Smooth muscle cell of the brain vasculature (primary cell): ENCODE results near the gene SLC2A5.
"Not testable (repeated sequence)": the region's sequence is repeated elsewhere in the genome, so short reads cannot be mapped to it uniquely, and the experiment has no call there.

ENCODE experiments used
- DNase-seq: peaks from one replicate; pipeline ENCODE4 v3.0.0-alpha.2; 2012; ENCODE audit warnings: low read depth, low spot score

SLC2A5 gene

GRCh38 chr1:9037476-9038337, 31.7 kb downstream of the SLC2A5 start:
- no peak for DNase-seq

DNA sequence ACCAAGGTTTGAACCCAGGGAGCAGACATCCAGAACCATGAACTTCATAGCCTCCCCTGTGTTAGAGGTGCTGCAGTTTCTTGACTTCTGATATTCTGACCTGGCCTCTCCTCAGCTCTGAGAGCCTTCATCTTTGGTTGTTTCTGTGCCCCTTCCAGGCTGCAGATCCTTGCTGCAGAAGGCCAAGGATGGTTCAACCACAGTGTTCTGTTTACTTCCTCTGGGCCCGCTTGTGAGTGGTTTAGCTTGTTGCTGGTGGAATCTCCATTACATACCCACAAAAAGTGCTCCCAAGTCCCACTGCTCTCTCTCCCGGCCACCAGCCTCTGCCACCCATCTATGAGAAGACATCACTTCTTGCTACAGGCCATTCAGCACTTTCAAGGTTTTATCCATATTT, 34.2 kb downstream of the SLC2A5 start:
- no peak for DNase-seq

GRCh38 chr1:9033363-9033762, 36.1 kb downstream of the SLC2A5 start:
- no peak for DNase-seq

GRCh38 chr1:9031484-9032259, 37.8 kb downstream of the SLC2A5 start:
- DNase-seq: no peak

GRCh38 chr1:9031077-9031476, 38.4 kb downstream of the SLC2A5 start:
- DNase-seq: not testable (repeated sequence)

DNA sequence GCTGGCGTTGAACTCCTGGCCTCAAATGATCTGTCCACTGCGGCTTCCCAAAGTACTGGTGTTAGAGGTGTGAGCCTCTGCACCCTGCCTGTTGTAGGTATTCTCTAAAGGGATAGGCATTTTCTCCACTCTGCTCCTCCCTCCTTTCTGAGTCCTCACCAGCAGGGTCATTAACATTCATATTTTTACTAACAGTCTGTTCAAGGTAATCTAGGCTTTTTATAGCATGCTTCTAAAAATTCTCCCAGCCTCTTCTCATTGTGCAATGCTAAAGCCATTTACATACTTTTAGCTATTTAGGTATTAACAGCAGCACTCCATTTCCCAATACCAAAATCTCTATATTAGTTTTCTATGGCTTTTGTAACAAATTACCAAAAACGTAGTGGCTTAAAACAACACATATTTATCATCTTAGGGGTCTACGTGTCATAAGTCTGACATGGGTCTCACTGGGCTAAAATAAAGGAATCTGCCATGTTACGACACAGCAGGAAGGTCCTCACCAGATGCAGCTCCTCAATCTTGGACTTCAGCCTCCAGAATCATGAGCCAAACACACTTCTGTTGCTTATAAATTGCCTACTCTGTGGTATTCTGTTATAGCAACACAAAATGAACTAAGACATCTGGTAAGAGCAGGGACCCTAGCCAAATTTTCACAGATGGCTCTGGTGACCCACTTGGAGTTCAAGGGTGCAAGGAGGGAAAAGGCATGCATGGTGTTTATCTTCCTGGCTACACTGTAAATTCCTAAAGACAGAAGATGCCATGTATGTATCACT, 40.3 kb downstream of the SLC2A5 start:
- no peak for DNase-seq

DNA sequence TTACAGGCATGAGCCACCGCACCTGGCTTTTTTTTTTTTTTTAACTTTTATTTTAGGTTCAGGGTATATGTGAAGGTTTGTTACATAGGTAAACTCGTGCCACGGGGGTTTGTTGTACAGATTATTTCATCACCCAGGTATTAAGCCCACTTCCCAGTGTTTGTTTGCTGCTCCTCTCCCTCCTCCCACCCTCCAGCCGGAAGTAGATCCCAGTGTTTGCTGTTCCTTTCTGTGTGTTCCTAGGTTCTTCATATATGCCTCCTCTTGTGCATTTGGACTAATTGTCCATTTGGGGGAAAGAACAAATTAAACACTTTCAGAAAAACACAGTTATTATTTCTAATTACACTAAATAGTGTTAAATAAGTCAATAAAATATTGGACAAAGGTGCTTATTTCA, 42.1 kb downstream of the SLC2A5 start:
- DNase-seq: no peak

GRCh38 chr1:9025449-9025848, 44.0 kb downstream of the SLC2A5 start:
- DNase-seq: no peak

GRCh38 chr1:9024837-9025236, 44.6 kb downstream of the SLC2A5 start:
- no peak for DNase-seq

- DNase-seq: no peak
These were observed 46.7 kb downstream of the SLC2A5 start for GRCh38 chr1:9022773-9023172.

DNA sequence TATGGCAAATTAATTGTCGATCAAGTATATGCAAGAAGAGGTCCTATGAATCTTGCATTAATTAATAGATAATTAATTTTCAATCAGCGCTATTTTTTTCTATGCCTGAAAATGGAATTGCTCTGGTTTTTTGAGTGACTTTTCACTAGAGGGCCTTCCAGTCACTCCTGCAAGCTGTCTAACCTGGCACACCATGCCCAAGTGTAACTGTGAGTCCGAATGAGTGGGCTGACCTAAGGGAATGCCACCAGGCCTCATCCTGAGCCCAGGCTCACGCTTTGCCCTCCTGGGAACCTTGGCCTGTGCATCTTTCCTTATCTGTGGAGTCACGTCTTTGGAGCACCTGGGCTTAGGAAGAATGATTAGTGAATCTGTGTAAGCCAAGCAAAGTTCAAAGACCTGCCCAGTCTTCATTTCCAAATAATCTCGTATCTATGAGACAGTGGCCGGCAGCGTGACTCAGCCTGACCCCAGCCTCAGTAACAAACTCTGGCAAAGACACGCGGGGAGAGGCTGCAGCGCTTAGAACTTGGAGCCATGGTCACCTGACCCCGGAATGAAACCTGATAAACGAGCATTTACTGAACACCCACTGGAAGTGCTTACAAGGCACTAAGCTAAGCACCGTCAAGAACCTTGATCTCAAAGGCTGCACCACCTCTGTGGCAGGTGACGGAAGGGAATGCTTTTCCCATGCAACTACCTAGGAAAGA, 47.3 kb downstream of the SLC2A5 start:
- not testable (repeated sequence) for DNase-seq

- no peak for DNase-seq
These were observed 49.1 kb downstream of the SLC2A5 start for GRCh38 chr1:9020305-9020704.

DNA sequence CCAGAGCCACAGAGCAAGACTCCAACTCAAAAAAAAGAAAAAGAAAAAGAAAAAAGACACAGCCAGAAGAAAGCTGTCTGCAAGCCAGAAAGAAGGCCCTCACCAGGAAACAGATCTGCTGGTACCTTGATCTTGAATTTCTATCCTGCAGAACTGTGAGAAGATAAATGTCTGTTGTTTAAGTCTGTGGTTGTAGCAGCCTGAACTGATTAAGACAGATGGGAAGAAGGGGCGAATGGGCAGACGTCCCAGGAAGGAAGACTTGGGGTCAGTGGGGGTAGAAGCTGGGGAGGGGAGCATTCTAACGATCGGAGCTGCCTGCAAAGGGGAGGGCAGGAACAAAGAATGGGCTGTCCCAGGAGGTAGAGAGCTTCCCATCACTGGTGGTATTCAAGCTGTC, 49.5 kb downstream of the SLC2A5 start:
- no peak for DNase-seq

- peak; percentile 49 for DNase-seq
These were observed 51.1 kb downstream of the SLC2A5 start for GRCh38 chr1:9018333-9018732.

- no peak for DNase-seq
These were observed 53.0 kb downstream of the SLC2A5 start for GRCh38 chr1:9016455-9016854.

DNA sequence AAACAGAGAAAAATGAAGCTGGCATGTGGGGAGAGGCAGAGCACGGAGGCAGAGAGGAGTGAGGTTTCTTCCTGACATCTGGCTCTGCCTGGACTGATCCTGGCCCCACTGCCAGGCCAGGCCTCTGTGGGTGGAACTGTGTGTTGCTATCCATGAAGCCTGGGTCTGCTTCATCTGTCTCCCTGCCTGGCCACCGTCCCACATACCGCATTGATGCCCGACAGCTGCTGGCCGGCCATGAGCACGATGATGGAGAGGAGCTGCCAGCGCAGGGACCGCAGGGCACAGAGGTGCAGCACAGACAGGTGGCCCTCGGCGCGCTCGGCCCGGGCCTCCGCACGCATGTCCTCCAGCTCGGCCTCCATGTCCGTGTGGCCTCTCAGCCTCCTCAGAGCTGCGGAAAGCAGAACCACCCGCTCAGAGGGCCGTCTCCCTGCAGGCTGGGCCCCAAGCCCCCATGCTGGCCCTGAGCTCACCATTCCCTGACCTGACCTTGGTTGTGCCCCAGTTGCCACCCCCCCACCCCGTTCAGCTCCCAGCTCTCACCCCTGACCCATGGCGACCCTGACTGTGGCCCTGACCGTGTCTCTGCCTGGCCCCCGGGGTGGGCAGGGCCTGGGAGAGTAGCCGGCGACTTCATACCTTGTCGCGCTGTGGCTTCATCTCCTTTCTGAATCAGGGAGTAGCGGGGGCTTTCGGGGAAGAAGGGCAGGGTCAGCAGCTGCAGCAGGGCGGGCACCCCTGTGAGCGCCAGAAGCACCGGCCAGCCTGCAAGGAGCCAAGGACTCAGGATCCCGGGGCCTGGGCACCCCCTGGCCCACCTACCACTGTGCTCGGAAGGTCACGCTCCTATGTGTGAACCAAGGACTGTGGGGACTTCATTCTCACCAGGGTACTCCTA, 54.7 kb downstream of the SLC2A5 start:
- no peak for DNase-seq

GRCh38 chr1:9013819-9014218, 55.6 kb downstream of the SLC2A5 start:
- no peak for DNase-seq

- no peak for DNase-seq
These were observed 58.6 kb downstream of the SLC2A5 start for GRCh38 chr1:9010781-9011323.

DNA sequence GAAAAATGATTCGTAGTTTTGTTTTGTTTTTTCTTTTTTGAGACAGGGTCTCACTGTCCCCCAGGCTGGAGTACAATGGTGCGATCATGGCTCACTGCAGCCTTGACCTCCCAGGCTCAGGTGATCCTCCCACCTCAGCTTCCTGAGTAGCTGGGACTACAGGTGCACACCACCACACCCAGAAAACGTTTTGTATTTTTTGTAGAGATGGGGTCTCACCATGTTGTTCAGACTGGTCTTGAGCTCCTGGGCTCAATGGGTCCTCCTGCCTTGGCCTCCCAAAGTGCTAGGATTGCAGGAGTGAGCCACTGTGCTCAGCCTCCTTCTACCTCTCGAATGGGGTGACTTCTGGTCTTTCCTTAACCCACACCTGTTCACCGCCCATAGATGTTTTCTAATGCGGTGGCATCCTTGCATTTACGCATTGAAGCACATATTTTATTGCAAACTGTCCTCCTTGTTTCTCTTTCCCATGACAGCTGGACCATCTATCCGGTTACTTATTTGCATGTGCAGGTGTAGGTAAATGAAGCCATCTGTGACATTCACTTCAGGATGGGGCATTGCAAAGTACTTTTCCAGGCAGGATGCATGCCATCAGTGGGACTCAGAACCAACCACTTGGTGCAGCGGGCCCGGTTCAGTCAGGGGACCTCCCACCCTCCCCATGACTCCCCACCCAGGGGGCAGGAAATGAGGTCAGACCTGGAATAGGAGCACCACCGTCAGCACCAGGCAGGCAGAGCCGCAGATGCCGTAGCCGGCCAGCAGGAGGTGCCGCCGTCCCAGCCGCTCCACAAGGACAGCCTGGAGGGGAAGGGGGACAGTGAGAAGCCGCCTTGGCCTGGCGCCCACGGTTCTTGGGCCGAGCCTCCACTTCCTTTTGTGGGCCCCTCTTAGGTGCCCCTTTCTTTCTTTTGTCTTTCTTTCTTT, 59.7 kb downstream of the SLC2A5 start:
- no peak for DNase-seq
